Measurements from ENCODE around the gene KIAA1958.

The KIAA1958 gene

DNA sequence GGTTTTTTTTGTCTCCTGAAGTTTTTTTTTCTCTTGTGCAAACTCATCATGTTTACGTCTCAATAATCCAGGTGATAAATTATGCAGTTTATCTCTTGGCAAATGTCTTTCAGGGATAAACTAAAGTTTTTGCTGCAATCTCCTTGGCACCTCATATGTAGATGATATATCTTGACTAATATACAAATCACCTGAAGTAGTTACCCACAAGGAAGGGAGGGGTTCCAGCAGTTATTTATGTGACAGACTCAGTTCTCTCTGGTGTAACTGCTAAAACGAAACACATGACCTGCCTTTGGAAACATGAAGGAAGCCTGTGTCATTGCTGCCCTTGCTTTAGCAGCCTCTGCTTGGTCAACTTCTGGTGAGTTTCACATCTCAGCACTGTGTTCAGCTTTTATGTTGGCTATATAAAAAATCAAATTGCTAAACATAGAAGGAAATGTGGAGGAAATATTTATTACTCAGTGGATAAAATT lies 39.3 kb upstream of the KIAA1958 start:
- Histone ChIP-seq H2AFZ (ENCODE audit: low read length) (no peak overlapping the region), H3K27me3 (ENCODE audit: insufficient read depth, low read length) (no peaks in the 10 kb centered on the region), H3F3A (ENCODE audit: insufficient read depth, low read length) (no peaks in the 10 kb centered on the region; the same call in 1 of the 2 replicates), H3K27ac (ENCODE audit: low read depth, low read length, poor library complexity, severe bottlenecking) (peak overlapping the region; percentile 50), H3K4me3 (ENCODE audit: low read depth, low read length, poor library complexity, severe bottlenecking) (no peak overlapping the region), H3K9ac (ENCODE audit: low read length) (no peak overlapping the region), H4K20me1 (ENCODE audit: insufficient read depth, low read length) (no peaks in the 10 kb centered on the region), H3K4me1 (ENCODE audit: insufficient read depth, low read length, severe bottlenecking) (peaks cover 30% of the 10 kb centered on the region), H3K79me2 (ENCODE audit: insufficient read depth, low read length) (no peaks in the 10 kb centered on the region), H3K9me2 (ENCODE audit: low read depth, low read length) (no peaks in the 10 kb centered on the region), H3K36me3 (ENCODE audit: insufficient read depth, low read length) (no peaks in the 10 kb centered on the region), H3K9me3 (ENCODE audit: low read length) (no peaks in the 10 kb centered on the region), H3K4me2 (ENCODE audit: low read length) (peak overlapping the region; percentile 16; the same call in 1 of the 2 replicates)
- no peak for TF ChIP-seq EZH2 (IDR thresholded peaks at IDR 0.05; ENCODE audit: borderline replicate concordance, low read length)
- TF ChIP-seq, protein P1, sequence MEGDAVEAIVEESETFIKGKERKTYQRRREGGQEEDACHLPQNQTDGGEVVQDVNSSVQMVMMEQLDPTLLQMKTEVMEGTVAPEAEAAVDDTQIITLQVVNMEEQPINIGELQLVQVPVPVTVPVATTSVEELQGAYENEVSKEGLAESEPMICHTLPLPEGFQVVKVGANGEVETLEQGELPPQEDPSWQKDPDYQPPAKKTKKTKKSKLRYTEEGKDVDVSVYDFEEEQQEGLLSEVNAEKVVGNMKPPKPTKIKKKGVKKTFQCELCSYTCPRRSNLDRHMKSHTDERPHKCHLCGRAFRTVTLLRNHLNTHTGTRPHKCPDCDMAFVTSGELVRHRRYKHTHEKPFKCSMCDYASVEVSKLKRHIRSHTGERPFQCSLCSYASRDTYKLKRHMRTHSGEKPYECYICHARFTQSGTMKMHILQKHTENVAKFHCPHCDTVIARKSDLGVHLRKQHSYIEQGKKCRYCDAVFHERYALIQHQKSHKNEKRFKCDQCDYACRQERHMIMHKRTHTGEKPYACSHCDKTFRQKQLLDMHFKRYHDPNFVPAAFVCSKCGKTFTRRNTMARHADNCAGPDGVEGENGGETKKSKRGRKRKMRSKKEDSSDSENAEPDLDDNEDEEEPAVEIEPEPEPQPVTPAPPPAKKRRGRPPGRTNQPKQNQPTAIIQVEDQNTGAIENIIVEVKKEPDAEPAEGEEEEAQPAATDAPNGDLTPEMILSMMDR (IDR thresholded peaks at IDR 0.05; ENCODE audit: low read length) = no peak

- H3K9ac ChIP-seq (ENCODE audit: low read length) = no peak overlapping the region
- no peak overlapping the region for H2AFZ ChIP-seq (ENCODE audit: low read length)
- no peak overlapping the region for H3K4me2 ChIP-seq (ENCODE audit: low read length)
- no peak overlapping the region for H3K4me3 ChIP-seq (ENCODE audit: low read depth, low read length, poor library complexity, severe bottlenecking)
- no peaks in the 10 kb centered on the region for H3K27me3 ChIP-seq (ENCODE audit: insufficient read depth, low read length)
- H3K36me3 ChIP-seq (ENCODE audit: insufficient read depth, low read length) = peaks cover 29% of the 10 kb centered on the region
- no peaks in the 10 kb centered on the region for H3K4me1 ChIP-seq (ENCODE audit: insufficient read depth, low read length, severe bottlenecking)
- H3K9me3 ChIP-seq (ENCODE audit: low read length) = peaks cover 3% of the 10 kb centered on the region; the same call in 1 of the 2 replicates
- H3K27ac ChIP-seq (ENCODE audit: low read depth, low read length, poor library complexity, severe bottlenecking) = no peak overlapping the region
- no peaks in the 10 kb centered on the region for H4K20me1 ChIP-seq (ENCODE audit: insufficient read depth, low read length)
- H3K79me2 ChIP-seq (ENCODE audit: insufficient read depth, low read length) = no peaks in the 10 kb centered on the region; the same call in 1 of the 2 replicates
- TF ChIP-seq, protein P1 (IDR thresholded peaks at IDR 0.05; ENCODE audit: low read length) = no peak
- no peak for TF ChIP-seq EZH2 (IDR thresholded peaks at IDR 0.05; ENCODE audit: borderline replicate concordance, low read length)
- H3K9me2 ChIP-seq (ENCODE audit: low read depth, low read length) = no peaks in the 10 kb centered on the region
- H3F3A ChIP-seq (ENCODE audit: insufficient read depth, low read length) = no peaks in the 10 kb centered on the region
Measured at GRCh38 chr9:112462855-112463254, 23.8 kb upstream of the KIAA1958 start.

- Histone ChIP-seq H3K79me2 (ENCODE audit: insufficient read depth, low read length) (no peaks in the 10 kb centered on the region; the same call in 1 of the 2 replicates), H4K20me1 (ENCODE audit: insufficient read depth, low read length) (no peaks in the 10 kb centered on the region), H3K36me3 (ENCODE audit: insufficient read depth, low read length) (peaks cover 26% of the 10 kb centered on the region), H3K27me3 (ENCODE audit: insufficient read depth, low read length) (no peaks in the 10 kb centered on the region), H3K9me3 (ENCODE audit: low read length) (peaks cover 3% of the 10 kb centered on the region; the same call in 1 of the 2 replicates), H3K4me1 (ENCODE audit: insufficient read depth, low read length, severe bottlenecking) (no peaks in the 10 kb centered on the region), H3K4me3 (ENCODE audit: low read depth, low read length, poor library complexity, severe bottlenecking) (no peak overlapping the region), H3K27ac (ENCODE audit: low read depth, low read length, poor library complexity, severe bottlenecking) (no peak overlapping the region), H3K4me2 (ENCODE audit: low read length) (no peak overlapping the region), H3K9me2 (ENCODE audit: low read depth, low read length) (no peaks in the 10 kb centered on the region), H3F3A (ENCODE audit: insufficient read depth, low read length) (no peaks in the 10 kb centered on the region), H3K9ac (ENCODE audit: low read length) (no peak overlapping the region), H2AFZ (ENCODE audit: low read length) (no peak overlapping the region)
- TF ChIP-seq EZH2 (IDR thresholded peaks at IDR 0.05; ENCODE audit: borderline replicate concordance, low read length) = no peak
- TF ChIP-seq, protein P1 (IDR thresholded peaks at IDR 0.05; ENCODE audit: low read length) = no peak
Measured at GRCh38 chr9:112465352-112465751, 21.3 kb upstream of the KIAA1958 start.
